Endometrial microvascular endothelial cells (primary cell): ENCODE results near the gene EEF2. TPM values are rescaled to one million over a fixed set of nuclear protein-coding genes. Genes with fewer than 3 reads are reported as not detected.

Experiments used
- in situ Hi-C: cut with HindIII; loops from 2 replicates; pipeline ENCODE4 v1.10.0; 2017; ENCODE audit warnings: low sequenced_read_pairs, low pct_unique_long_range_greater_than_20kb; ENCODE audit errors: inconsistent ontology term
- total RNA-seq: library from RNA; depleted of rRNA; stranded (reverse); fragments of >200 nt; gene quantifications from one replicate; pipeline ENCODE4 v1.2.3, GENCODE V29; 2015; ENCODE audit errors: inconsistent ontology term

Gene EEF2
- total RNA-seq = 2,011 TPM

- in situ Hi-C loops = no loop called here
These were observed at the start of gene EEF2 for GRCh38 chr19:3984908-3985642. Gene EEF2, minus strand, starts transcription at chr19:3985463. Its CDS starts 83 bp downstream, at chr19:3985380.

- in situ Hi-C loops = no loop called here
These were observed 49.1 kb upstream of the EEF2 start for GRCh38 chr19:4034048-4035017.

GRCh38 chr19:4033028-4033956, 48.0 kb upstream of the EEF2 start:
- in situ Hi-C loops = no loop called here

DNA sequence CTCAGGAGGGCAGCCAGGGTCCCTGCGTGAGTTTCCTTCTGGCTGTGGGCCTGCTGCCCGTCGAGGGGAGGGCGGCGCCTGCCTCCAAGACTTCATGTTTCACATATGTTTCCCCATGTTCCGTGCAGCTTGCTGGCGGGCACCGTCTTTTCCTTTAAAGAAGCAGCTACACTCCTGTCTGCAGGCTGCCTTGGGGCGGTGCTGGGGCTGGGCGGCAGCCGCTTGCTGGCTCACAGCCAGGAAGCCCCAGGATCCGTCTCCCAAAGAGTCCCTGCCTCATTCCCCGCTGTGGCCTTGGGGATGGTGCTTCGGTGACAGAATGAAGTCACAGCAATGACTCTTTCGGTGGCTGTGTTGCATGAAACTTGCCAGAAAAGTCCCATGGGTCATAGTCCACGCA, 47.2 kb upstream of the EEF2 start:
- in situ Hi-C loops = no loop called here

GRCh38 chr19:4031420-4031819, 46.2 kb upstream of the EEF2 start:
- in situ Hi-C loops = no loop called here

- in situ Hi-C loops = no loop called here
These were observed 45.7 kb upstream of the EEF2 start for GRCh38 chr19:4030981-4031380.

GRCh38 chr19:4030552-4030951, 45.3 kb upstream of the EEF2 start:
- in situ Hi-C loops = no loop called here

DNA sequence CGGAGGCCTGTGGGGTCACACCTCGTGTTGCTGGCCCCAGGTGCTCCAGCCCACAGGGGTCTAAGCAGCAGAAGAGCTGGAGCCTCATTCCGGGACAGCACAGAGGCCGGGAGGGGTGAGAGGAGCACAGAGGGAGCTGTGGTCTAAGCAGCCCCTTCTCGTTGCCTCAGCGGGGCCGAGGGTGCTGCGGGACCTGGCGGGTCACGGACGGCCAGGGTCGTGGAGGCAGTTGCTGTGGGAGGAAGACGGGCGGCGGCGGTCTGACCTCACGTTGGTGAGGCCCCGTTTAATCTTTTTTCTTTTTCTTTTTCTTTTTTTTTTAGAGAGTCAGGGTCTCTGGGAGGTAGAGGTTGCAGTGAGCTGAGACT, 44.0 kb upstream of the EEF2 start:
- in situ Hi-C loops = no loop called here

GRCh38 chr19:4028334-4029246, 43.3 kb upstream of the EEF2 start:
- in situ Hi-C loops = no loop called here

DNA sequence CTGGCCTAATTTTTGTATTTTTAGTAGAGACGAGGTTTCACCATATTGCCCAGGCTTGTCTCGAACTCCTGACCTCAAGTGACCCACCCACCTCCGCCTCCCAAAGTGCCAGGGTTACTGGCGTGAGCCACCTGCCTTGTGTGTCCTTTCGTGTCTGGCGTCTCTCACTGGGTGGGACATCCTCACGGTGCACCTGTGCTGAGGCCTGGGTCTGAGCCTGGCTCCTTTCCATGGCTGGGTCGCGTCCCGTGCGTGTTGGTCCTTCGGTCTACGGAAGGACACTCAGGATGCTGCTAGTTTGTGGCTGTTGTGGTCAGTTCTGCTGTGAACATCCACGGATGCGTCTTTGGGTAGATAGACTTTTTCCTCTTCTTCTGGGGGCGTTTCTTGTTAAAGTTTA, 41.9 kb upstream of the EEF2 start:
- in situ Hi-C loops = no loop called here

- in situ Hi-C loops = no loop called here
These were observed 40.1 kb upstream of the EEF2 start for GRCh38 chr19:4025317-4025716.

GRCh38 chr19:4023600-4024398, 38.5 kb upstream of the EEF2 start:
- in situ Hi-C loops = no loop called here

DNA sequence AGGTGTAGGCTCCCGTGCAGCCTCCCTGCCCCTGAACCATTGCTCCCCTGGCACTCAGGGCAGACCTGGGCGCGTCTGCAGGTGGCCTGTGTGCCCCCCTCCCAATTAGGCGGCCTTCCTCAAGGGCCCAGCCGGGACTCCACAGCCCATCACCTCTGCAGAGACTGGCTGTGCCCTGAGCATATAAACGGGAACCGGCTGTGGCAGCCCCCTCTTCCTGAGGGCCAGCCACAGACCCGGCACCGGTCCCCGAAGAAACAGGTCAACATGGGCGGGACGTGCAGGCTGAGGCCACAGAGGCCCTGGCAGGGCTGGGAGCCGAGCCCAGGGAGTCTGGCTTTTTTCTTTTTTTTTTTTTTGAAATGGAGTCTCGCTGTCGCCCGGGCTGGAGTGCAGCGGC, 34.3 kb upstream of the EEF2 start:
- in situ Hi-C loops = no loop called here

DNA sequence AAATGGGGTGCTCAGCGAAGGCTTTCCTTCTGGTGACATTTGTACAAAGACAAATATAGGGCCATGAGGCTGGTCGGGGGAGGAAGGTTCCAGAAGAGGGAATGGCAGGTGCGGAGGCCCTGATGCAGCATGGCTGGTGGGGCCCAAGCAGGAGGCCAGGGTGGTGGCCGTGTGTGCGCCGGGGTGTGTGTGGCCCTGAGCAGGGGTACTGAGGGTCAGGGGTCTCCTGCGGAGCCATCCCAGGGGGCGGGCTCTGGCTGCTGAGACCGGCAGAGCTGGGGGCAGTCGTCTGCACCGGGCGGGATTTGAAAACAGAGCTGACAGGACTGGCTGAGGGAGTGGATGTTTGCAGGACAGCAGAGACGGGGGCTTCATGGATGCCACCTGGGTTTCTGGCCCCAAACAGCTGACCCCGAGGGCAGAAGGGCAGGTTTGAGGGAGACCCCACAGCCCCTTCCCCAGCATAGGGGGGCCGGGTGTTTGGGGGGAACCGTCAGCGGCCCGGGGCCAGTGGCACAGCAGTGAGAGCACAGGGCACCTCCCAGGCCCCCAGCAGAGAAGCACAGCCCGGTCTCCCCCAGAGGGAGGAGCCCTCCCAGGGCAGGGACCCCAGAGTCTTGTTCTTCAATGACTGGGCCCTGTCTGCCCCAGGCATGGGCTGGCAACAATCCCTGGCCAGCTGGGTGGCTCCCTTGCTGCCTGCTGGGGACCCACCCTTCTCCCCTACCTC, 33.7 kb upstream of the EEF2 start:
- in situ Hi-C loops = no loop called here

DNA sequence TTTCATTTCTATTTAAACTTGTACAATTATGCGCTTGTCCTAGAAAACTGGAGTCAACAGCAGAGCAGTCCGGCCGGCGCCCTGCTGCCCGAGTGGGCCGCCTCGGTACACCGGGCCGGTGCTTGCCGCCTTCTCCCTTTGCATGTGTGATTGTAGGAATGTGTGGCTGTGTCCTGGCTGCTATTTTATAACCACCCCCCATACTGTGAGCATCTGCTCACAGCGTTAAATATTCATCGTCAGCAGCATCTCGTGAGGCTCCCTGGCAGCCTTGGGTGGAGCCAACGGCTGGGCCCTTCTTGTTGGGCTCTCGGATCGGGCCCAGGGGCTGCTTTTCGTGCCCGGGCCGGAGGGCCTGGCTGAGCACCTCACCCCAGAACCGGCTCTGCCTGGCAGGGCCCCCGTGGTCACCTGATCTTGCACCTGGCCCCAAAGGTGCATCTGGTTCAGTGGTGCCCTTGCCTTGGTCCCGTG, 32.9 kb upstream of the EEF2 start:
- in situ Hi-C loops = no loop called here

DNA sequence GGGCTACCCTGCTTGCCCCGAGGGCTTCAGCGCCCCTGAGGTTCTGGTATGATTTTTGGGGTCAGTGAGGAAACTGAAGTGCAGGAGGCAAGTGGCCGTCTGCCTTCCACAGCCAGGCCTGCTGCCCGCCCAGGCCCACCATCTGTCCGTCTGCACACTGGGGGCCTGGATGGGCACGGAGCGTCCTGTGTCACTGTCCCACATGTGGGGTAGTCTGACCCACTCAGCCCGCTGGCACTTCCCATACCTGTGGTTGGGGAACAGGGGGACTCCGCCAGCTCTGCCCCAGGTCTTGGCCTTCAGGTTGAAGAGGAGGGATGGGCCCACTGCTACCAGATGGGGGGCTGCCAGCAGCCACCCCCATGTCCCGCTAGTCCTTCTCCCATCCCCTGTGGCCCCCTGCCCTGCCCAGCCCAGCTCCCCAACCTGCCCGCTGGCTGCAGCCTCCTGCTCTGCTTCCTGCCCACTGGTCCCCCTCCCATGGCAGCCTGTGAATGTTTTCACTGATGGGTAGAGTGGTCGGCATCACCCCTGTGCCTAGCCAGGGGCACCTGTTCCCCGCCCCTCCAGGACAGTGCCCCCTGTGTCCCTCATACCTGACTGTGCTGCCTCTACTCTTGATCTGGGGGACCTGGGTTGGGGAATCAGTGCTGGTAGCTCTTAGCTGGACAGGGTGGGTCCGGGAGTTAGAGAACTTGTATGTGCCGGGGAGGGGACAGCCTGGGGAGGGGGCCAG, 31.8 kb upstream of the EEF2 start:
- in situ Hi-C loops = no loop called here
